Measurements from ENCODE around the gene ARHGEF2. TPM values are rescaled to one million over a fixed set of nuclear protein-coding genes. Genes with fewer than 3 reads are reported as not detected.

The ARHGEF2 gene
- total and polyA plus RNA-seq, 2 of the 13 experiments (the other 11 are each of a cell fraction or from before 2014, with no cell fraction given) = 16.1 to 32.1 TPM

DNA sequence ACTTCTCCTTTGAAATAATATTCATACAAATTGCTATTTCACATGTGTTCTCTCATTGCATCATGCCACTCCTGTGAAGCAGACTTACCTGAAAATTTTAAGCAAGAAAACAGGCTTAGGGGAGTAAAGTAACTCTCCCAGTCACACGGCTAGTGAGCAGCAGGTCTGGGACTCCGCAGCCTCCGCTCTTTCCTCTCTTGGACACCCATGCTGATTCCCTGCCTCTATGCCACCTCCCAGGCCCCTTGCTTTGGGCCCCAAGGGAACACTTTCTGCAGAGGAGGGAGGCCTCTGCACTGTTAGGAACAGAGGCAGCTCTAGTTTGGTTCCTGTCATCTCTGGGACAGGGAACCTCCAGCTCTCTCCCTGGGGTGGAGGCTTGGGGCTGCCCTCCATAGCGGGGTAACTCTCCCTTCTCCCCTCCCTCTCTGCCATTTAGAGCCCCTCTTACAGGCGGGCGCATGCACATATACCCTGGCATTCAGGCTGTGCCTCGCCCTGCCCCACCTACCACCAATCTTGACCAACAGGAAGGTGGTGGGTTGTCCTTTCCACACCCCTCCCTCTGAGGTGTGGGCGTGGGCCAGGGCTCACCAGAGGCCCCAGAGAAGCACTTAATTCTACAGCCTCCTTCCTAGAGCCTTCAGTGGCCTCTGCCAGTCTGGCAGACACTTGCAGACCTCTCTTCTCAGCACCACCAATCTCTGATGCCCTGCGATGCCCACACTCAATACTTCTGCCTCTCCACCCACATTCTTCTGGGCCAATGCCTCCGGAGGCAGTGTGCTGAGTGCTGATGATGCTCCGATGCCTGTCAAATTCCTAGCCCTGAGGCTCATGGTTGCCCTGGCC, 37.1 kb downstream of the ARHGEF2 start, which contains the start of gene RXFP4 (continued):
- TF ChIP-seq, protein P1, sequence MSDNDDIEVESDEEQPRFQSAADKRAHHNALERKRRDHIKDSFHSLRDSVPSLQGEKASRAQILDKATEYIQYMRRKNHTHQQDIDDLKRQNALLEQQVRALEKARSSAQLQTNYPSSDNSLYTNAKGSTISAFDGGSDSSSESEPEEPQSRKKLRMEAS (IDR thresholded peaks at IDR 0.05) = 0 out of 2 replicates have a peak, but pooled peaks have one; percentile 38
- no peak for TF ChIP-seq ZNF367 (CRISPR knock-in tag; IDR thresholded peaks at IDR 0.05; ENCODE audit: borderline replicate concordance)
- TF ChIP-seq, protein P2, sequence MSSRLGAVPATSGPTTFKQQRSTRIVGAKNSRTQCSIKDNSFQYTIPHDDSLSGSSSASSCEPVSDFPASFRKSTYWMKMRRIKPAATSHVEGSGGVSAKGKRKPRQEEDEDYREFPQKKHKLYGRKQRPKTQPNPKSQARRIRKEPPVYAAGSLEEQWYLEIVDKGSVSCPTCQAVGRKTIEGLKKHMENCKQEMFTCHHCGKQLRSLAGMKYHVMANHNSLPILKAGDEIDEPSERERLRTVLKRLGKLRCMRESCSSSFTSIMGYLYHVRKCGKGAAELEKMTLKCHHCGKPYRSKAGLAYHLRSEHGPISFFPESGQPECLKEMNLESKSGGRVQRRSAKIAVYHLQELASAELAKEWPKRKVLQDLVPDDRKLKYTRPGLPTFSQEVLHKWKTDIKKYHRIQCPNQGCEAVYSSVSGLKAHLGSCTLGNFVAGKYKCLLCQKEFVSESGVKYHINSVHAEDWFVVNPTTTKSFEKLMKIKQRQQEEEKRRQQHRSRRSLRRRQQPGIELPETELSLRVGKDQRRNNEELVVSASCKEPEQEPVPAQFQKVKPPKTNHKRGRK (CRISPR knock-in tag; IDR thresholded peaks at IDR 0.05) = no peak
- 0 out of 2 replicates have a peak, but pooled peaks have one; percentile 58 for TF ChIP-seq ZNF333 (CRISPR knock-in tag; IDR thresholded peaks at IDR 0.05; ENCODE audit: borderline replicate concordance)
- TF ChIP-seq ZNF552 (CRISPR knock-in tag; IDR thresholded peaks at IDR 0.05; ENCODE audit: borderline replicate concordance) = no peak
- TF ChIP-seq ZNF264 (CRISPR knock-in tag; IDR thresholded peaks at IDR 0.05) = no peak

DNA sequence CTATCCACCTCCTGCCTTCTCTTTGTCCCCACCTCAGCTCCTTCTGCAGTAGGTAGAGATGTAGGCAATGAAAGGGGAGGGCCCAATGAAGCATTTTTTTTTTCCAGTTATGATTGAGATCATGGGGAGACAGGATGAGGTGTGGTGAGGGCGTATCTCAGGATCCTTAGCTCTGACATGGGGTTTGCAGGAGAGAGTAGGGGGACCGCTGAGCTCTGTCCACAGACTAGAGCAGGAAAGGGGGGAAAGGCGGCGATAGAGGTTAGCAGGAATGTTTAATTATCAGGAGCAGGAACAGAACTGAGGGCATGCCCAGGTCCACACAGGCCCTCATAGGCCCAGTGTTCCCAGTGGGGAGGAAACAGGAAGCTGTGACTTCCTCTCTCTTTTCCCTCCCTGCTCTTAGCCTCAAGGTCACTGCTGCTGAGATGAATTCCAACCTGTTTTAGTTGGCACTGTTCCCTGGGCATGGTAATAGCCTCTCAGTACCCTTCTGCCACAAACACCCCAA, 37.8 kb downstream of the ARHGEF2 start:
- H3K27me3 ChIP-seq (ENCODE audit: control insufficient read depth in 1 of 2, insufficient read depth in 2 of 2, low read length in 2 of 2) = no peaks in the 10 kb centered on the region
- ChIA-PET CTCF (ENCODE audit: low intra/inter-chr PET ratio, low total read pairs) (interaction anchor here (1.3 kb wide), 1 partner anchor 49 kb away, joined by 4 read pairs; no protein-coding TSS in a partner anchor), POLR2A (interaction anchor here (1.0 to 7.2 kb wide), 15 partner anchors 8 to 133 kb away, joined by 3 to 390 read pairs (median 6); partner anchors contain the start of genes ARHGEF2, LAMTOR2 and SYT11)
- H3K4me2 ChIP-seq (ENCODE audit: low read depth, low read length) = peak overlapping the region; percentile 86
- intact Hi-C loops (cut with micrococcal nuclease; ENCODE audit: unreplicated experiment) = loop anchor here (5.0 kb wide), 2 partner anchors 37 to 357 kb away; partner anchors contain the start of genes ARHGEF2, GLMP and VHLL
- DNase-seq (ENCODE audit: low spot score) (peak; percentile 86), ATAC-seq (peak; percentile 65), FAIRE-seq (peak; percentile 96)
- in situ Hi-C loops (cut with HindIII; ENCODE audit: extremely low pct_ligation_motif_present, low pct_unique_long_range_greater_than_20kb) = loop anchor here (10.0 kb wide), 1 partner anchor 124 kb away; the partner anchor contains the start of gene RAB25
- WGBS (ENCODE audit: low lambda C conversion rate) = 5% methylated on average over 4 of the region's 4 CpGs
- H3K4me3 ChIP-seq (replicated peaks in 1 of 3; ENCODE audit: insufficient read depth in 1 of 3, low read depth in 2 of 3, low read length in 3 of 3) = peak overlapping the region; percentile 50 to 65 (median 54); a peak in 5 of 6 replicates
- no peaks in the 10 kb centered on the region for H3K36me3 ChIP-seq (replicated peaks in 1 of 2; ENCODE audit: control insufficient read depth in 1 of 2, insufficient read depth in 2 of 2, low read length in 2 of 2)
- H3K79me2 ChIP-seq (ENCODE audit: insufficient read depth, low read length) = peaks cover 8% of the 10 kb centered on the region
- H3K4me1 ChIP-seq (ENCODE audit: insufficient read depth, low read length) = peaks cover 71% of the 10 kb centered on the region
- H2AFZ ChIP-seq (ENCODE audit: low read length) = peak overlapping the region; percentile 30
- H3K9me3 ChIP-seq (ENCODE audit: low read length) = no peaks in the 10 kb centered on the region
- no peaks in the 10 kb centered on the region for H4K20me1 ChIP-seq (ENCODE audit: insufficient read depth, low read length)
- peak overlapping the region; percentile 84 for H3K27ac ChIP-seq (ENCODE audit: extremely low read length, insufficient read depth, low read length)
- no TSS peak for BruUV-seq (replicated peaks)
- H3K9ac ChIP-seq (ENCODE audit: insufficient read depth, low read depth, low read length) = peak overlapping the region; percentile 67
- TF ChIP-seq ZNF543 (CRISPR knock-in tag; IDR thresholded peaks at IDR 0.05) = no peak
- TF ChIP-seq ZNF333 (CRISPR knock-in tag; IDR thresholded peaks at IDR 0.05; ENCODE audit: borderline replicate concordance) = no peak
- TF ChIP-seq, protein P3, sequence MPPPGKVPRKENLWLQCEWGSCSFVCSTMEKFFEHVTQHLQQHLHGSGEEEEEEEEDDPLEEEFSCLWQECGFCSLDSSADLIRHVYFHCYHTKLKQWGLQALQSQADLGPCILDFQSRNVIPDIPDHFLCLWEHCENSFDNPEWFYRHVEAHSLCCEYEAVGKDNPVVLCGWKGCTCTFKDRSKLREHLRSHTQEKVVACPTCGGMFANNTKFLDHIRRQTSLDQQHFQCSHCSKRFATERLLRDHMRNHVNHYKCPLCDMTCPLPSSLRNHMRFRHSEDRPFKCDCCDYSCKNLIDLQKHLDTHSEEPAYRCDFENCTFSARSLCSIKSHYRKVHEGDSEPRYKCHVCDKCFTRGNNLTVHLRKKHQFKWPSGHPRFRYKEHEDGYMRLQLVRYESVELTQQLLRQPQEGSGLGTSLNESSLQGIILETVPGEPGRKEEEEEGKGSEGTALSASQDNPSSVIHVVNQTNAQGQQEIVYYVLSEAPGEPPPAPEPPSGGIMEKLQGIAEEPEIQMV (CRISPR knock-in tag; IDR thresholded peaks at IDR 0.05; ENCODE audit: low read depth) = no peak
- peak; percentile 43; the same call in 1 of the 2 replicates for TF ChIP-seq SOX5 (CRISPR knock-in tag; IDR thresholded peaks at IDR 0.05; ENCODE audit: borderline replicate concordance)
- no peak for TF ChIP-seq ZNF891 (CRISPR knock-in tag; IDR thresholded peaks at IDR 0.05)
- TF ChIP-seq ZFP36L2 (CRISPR knock-in tag; IDR thresholded peaks at IDR 0.05) = no peak
- TF ChIP-seq THAP11 (CRISPR knock-in tag; IDR thresholded peaks at IDR 0.05) = peak; percentile 68; the same call in 1 of the 2 replicates
- TF ChIP-seq, protein P4, sequence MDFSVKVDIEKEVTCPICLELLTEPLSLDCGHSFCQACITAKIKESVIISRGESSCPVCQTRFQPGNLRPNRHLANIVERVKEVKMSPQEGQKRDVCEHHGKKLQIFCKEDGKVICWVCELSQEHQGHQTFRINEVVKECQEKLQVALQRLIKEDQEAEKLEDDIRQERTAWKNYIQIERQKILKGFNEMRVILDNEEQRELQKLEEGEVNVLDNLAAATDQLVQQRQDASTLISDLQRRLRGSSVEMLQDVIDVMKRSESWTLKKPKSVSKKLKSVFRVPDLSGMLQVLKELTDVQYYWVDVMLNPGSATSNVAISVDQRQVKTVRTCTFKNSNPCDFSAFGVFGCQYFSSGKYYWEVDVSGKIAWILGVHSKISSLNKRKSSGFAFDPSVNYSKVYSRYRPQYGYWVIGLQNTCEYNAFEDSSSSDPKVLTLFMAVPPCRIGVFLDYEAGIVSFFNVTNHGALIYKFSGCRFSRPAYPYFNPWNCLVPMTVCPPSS (IDR thresholded peaks at IDR 0.05) = no peak
- TF ChIP-seq, protein P5, sequence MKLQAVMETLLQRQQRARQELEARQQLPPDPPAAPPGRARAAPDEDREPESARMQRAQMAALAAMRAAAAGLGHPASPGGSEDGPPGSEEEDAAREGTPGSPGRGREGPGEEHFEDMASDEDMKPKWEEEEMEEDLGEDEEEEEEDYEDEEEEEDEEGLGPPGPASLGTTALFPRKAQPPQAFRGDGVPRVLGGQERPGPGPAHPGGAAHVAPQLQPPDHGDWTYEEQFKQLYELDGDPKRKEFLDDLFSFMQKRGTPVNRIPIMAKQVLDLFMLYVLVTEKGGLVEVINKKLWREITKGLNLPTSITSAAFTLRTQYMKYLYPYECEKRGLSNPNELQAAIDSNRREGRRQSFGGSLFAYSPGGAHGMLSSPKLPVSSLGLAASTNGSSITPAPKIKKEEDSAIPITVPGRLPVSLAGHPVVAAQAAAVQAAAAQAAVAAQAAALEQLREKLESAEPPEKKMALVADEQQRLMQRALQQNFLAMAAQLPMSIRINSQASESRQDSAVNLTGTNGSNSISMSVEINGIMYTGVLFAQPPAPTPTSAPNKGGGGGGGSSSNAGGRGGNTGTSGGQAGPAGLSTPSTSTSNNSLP (IDR thresholded peaks at IDR 0.05; ENCODE audit: low read depth, low read length) = no peak

Data from HepG2 (cell line).